ENCODE data around the gene RAPGEF6.

RAPGEF6 gene

DNA sequence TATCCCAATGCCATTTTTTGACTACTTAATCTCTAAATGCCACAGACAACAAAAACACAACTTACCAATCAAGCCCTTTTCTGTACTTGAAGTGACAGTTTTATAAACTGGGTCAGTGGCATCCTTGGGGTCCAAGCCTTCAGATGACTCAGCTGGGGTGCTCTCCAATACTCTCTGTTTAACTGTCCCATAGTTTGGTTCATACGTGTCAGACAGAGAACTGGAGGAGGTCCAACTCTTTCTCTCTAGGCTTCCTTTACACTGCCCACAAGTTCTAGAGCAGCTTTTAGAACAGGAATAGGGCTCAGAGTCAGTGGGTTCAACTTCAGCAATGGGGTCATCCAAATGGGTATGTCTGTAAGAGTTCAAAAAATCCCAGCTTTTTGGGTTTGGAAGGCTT, 204.2 kb downstream of the RAPGEF6 start:
- H3K4me3 ChIP-seq (ENCODE audit: low read depth, low read length): no peak overlapping the region
- TF ChIP-seq, protein P1, sequence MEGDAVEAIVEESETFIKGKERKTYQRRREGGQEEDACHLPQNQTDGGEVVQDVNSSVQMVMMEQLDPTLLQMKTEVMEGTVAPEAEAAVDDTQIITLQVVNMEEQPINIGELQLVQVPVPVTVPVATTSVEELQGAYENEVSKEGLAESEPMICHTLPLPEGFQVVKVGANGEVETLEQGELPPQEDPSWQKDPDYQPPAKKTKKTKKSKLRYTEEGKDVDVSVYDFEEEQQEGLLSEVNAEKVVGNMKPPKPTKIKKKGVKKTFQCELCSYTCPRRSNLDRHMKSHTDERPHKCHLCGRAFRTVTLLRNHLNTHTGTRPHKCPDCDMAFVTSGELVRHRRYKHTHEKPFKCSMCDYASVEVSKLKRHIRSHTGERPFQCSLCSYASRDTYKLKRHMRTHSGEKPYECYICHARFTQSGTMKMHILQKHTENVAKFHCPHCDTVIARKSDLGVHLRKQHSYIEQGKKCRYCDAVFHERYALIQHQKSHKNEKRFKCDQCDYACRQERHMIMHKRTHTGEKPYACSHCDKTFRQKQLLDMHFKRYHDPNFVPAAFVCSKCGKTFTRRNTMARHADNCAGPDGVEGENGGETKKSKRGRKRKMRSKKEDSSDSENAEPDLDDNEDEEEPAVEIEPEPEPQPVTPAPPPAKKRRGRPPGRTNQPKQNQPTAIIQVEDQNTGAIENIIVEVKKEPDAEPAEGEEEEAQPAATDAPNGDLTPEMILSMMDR (IDR thresholded peaks at IDR 0.05; ENCODE audit: low read depth, low read length): no peak

DNA sequence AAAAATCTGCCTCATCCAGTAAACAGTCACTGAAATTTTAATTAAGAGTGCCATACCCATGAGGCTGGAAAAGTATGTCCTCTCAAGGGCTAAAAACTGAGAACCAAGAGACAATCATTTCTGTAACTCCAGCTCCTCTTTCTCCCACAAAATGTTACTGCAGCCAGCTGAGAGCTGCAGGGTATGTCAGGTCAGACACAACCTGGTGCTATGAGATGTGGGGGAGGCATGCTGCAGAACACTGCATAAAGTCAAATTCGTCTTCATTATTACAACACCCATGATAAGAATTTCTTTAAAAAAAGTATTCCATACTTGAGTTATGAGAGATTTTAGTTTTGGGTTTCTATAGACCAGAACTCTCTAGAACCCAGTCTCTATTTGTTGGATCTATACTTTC, 209.0 kb downstream of the RAPGEF6 start:
- no peak overlapping the region for H3K4me3 ChIP-seq (ENCODE audit: low read depth, low read length)
- TF ChIP-seq, protein P1 (IDR thresholded peaks at IDR 0.05; ENCODE audit: low read depth, low read length): no peak

DNA sequence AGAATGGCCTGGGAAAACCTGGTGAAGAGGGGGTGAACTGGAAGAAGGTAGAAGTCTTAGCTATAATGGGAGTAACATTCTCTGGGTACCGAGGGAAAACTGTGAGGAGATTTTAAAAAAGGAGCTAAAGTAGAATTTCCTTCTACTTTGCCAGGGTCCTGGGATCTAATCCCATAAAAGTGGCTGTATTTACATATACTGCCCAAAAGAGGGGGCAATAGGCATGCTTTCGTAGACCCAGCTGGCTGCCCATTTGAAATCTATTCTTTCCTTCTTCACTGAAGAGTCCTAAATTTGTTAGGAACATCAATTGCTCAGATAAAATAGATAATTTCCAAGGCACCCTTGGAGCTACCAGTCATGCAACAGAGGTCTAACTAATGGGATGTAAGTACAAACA, 212.0 kb downstream of the RAPGEF6 start:
- H3K4me3 ChIP-seq (ENCODE audit: low read depth, low read length): no peak overlapping the region
- TF ChIP-seq, protein P1 (IDR thresholded peaks at IDR 0.05; ENCODE audit: low read depth, low read length): peak; percentile 36; the same call in 1 of the 2 replicates

DNA sequence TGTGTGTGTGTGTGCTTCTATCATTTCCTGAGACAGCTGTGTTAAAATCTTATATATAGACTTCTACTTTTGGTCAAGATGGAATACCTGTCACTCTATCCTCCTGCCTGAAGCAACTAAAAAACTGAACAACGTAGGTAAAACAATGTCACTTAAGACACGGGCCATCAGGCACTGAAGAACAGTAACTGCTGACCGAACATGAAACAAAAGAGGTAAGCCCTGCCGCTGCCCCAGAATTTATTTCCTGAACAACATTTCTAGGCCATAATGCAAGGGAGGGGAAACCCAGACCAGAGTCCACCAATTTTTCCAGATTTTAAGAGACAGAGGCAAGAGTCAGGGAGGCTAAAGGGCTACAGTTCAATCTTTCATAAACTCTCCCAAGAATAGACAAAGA, 215.2 kb downstream of the RAPGEF6 start:
- TF ChIP-seq, protein P1 (IDR thresholded peaks at IDR 0.05; ENCODE audit: low read depth, low read length): no peak
- no peak overlapping the region for H3K4me3 ChIP-seq (ENCODE audit: low read depth, low read length)

DNA sequence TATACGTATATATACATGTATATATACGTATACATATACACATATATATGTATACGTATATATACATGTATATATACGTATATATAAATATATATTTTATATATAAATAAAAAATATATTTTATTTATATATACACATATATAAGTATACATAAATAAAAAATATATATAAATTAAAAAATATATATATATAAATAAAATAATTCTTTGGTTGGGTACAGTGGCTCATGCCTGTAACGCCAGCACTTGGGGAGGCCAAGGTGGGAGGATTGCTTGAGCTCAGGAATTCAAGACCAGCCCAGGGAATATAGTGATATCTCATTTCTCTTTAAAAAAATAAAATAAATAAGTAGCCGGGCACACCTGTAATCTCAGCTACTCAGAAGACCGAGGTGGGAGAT, 216.2 kb downstream of the RAPGEF6 start:
- TF ChIP-seq, protein P1 (IDR thresholded peaks at IDR 0.05; ENCODE audit: low read depth, low read length): no peak

DNA sequence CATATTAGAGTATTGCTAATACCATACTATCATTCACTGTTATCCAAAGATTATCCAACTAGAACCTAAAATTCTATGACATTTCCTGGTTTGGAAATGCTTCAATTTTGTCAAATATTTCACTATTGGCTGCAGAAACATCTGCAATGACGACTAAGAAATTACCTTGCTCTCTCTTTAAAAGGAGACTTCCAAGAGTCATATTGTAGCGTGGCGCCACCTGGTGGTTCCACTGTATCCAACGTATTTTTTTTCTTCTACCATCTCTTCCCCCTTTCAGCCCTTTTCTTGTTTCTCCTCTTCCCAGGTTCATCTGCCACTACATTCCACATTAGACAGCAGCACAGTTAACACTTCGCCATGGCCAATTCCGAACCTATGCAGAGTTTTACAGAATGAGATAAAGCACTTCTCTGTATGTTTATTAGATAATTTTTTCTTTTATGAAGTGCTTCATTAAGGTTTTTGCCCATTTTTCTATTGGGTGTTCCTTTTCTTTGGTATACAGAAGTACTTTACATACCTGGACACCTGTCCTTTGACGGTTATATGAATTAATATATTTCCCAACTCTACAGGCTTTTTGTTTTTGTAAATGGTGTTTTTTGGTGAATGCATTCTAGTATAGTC, 217.7 kb downstream of the RAPGEF6 start:
- no peak overlapping the region for H3K4me3 ChIP-seq (ENCODE audit: low read depth, low read length)
- TF ChIP-seq, protein P1 (IDR thresholded peaks at IDR 0.05; ENCODE audit: low read depth, low read length): peak; percentile 49; the same call in 1 of the 2 replicates

More for the DNA sequence above, 216.2 kb downstream of the RAPGEF6 start:
- H3K4me3 ChIP-seq (ENCODE audit: low read depth, low read length): no peak overlapping the region

DNA sequence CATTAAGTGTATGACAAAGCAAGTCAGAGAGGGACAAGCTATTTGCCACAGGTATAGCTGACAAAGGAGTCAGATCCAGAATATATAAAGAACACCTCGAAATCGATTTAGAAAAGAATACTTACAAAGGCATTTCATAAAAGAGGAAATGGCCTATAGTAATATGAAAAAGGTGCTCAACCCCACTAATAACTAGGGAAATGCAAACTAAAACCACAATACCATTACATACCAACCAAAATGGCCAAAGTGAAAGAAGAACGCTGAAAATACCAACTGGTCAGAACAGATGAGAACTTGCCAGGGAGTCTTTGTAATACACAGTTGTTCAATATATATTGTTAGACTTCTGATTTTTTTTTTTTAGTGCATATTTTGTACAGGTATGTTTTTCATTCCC, 218.3 kb downstream of the RAPGEF6 start:
- TF ChIP-seq, protein P1 (IDR thresholded peaks at IDR 0.05; ENCODE audit: low read depth, low read length): no peak
- no peak overlapping the region for H3K4me3 ChIP-seq (ENCODE audit: low read depth, low read length)

Measured in WI38 (cell line).